Femur (tissue), 1 donor: ENCODE data around the gene TTC33.

Experiments
- DNase-seq: peaks from one replicate; pipeline ENCODE4 v3.0.0-alpha.2; 2017

The TTC33 gene

GRCh38 chr5:40501711-40502444 lies 253.9 kb downstream of the TTC33 start:
- DNase-seq: no peak

DNA sequence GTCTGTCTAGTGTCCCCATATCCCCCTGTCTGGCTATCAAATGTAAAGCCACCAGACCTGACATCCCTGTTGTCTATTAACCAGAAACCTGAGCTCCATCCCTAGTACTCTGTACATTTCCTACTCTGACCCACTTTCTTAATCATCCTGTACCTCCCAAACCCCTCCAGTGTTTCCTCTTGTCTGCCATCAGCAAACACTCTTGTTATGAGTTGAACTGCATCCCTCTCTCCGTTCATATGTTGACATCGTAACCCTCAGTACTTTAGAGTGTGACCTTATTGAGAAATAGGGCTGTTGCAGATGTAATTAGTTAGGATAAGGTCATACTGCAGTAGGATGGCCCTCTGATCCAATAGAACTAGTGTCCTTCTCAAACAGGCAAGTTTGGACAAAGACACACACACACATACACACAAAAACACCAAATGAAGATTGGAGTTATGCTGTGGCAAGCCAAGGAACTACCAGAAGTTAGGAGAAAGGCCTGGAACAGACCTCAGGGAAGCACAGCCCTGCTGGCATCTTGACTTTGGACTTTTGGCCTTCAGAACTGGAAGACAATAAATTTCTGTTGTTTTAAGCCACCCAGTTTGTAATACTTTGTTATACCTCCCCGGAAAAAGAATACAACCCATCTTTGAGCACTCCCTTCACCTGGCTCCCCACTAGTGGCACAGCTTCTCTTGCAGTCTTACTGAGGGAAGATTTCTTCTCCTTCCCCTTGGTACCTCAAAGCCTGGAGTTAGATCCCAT lies 256.1 kb downstream of the TTC33 start:
- no peak for DNase-seq

DNA sequence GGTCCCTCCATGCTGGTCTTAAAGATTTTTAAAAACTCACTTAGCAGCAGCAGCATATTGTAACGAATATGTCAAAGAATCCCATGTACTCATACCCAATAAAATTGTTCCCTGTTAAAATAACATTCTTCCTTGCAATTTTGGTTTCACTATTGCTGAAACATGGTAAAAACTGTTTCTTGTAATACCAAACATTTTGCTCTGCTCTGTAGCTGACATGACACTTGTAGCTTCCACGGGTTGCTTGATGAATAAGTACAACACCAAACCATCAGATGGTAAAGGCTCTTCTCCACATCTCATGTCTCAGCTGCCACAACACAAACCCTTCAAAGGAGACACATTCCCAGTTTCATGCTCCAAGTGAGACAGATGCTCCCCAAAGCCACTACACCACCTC lies 256.8 kb downstream of the TTC33 start:
- DNase-seq: no peak

DNA sequence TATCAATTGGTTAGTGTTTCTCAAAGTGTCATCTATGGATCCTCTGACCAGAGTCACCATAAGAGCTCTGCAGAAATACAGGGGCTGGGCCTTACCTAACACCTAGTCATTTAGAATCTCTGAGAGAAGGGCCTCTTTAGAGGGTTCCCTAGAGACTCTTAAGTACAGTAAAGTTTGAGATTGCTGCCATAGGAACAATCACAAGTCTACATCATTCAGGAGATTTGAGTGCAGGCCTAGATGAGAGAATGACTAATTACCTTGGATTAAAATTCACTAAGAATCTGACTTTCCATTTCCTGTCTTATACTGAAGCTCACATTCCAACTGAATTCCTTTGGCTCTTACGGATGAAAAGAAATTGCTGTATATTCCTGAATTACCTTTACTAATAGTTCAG lies 258.2 kb downstream of the TTC33 start:
- DNase-seq: no peak

DNA sequence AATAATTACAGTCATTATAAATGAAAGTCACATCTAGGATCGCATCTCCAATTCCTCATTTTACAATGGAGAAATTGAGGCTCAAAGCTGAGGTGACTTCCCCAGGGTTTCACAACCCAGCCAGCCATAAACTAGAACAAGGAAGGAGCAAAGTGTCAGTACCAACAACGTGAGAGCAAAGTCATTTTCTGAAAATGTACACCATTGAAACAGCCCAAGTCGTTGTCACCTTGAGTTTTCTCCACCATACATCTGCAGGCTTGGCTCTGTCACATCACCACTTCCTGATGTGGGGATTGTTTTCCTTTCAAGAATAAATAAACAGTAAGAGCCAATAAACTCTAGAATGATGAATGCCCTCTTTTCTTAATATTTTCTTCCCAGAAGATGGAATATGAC lies 260.5 kb downstream of the TTC33 start:
- DNase-seq: no peak

DNA sequence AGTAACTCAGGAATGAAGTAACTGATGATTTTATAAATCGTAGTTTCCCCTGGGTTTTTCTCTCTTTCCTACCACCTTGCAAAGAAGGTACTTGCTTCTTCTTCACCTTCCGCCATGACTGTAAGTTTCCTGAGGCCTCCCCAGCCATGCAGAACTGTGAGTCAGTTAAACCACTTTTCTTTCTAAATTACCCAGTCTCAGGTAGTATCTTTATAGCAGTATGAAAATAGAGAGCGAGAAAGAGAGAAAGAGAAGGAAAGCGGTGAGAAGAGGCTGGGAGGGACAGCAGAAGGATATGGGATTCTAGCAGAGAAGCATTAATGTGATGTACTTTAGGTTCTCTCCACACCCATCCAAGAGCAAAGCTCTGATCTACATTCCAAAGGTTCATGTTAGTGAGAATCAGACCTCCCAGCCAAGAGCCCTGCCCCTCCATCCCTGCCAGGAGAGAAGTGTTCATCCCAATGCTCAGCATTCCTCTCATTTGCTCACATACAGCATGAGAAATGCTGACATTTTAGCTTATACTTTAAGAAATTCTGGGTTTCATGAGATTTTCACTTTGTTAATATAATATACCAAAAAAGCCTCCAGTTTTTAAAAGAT lies 261.0 kb downstream of the TTC33 start:
- DNase-seq: no peak

DNA sequence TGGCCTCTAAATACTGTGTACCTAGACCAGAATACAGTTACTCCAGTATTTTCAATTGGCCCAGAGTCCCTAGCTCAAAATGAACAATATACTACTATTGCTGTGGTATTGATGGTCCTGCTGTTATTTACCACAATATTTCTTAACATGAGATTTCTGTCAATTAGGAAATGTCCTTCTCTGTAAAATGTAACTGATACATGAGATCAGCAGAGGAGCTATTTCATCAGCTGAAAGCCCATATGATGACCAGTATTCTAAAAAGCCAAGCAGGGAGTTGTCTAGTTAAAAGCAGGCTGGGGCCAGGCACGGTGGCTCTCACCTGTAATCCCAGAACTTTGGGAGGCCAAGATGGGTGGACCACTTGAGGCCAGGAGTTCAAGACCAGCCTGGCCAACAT lies 263.7 kb downstream of the TTC33 start:
- DNase-seq: no peak

GRCh38 chr5:40491644-40492043 lies 264.1 kb downstream of the TTC33 start:
- DNase-seq: no peak

DNA sequence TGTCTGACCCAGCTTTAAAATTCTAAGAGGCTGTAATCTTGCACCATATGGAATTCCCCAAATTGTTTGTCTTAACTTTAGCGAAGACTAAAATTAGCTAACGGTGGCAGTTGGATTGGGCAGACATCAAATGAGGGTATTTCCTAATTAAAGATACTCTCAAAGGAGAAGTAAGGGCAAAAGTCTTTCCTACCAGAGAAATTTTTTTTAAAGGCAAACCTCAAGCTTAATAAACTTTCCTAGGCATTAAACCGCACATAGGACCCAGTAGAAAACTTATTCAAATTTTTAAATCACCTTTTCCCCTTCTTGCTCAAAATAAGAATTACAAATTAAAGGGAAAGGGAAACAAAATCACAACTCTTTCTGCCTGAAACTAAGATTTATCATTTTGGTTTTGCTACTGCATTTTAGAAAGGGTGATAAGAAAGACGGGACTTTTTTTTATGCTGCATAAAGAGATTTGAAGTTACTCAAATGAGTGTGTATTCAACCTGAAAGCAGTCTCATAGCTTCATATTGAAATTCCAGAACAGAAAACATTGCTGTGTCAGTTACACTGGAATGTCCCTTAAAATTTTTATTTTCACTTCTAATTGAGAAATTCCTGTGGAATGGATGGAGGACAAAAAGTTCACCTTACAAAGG lies 265.2 kb downstream of the TTC33 start:
- no peak for DNase-seq

GRCh38 chr5:40489421-40489820 lies 266.3 kb downstream of the TTC33 start:
- no peak for DNase-seq

DNA sequence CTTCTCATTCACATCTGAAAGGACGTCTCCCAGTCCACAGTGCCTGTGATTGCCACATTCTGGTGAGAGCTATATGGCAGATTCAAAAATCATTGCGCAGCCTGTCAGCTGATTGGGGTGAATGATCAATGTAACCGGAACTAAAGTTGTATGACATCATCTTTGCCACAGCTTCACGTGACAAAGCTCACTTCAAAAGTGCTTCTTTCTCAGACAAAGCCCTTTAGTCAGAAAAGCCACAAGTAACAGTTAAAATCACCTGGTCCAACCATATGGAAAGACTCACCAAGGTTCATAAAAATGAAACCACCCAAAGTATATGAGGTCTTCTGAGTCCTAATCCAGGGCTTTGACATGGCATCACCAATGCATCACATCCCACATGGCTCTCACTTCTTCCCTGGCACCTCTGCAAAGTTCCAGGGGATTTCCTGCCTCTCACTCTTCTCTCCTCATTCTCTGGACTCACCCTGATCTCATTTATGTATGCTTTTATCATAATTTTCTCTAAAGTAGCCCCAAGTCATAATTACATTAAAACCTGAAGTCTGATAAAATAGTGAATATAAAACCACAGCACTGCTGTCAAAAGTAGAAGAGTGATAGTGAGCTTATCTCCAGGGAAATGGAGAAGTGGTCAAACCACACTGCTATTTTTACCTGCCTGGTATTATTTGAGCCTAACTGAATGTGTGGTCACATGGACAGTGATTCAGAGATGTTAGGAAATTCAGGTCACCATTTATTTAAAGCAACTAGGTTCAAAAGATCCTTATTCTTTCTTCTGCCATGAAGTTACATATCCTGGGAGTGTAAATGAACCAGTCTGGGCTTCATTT lies 269.1 kb downstream of the TTC33 start:
- no peak for DNase-seq

GRCh38 chr5:40485021-40485998 lies 270.5 kb downstream of the TTC33 start:
- no peak for DNase-seq

GRCh38 chr5:40484495-40484894 lies 271.3 kb downstream of the TTC33 start:
- DNase-seq: no peak

DNA sequence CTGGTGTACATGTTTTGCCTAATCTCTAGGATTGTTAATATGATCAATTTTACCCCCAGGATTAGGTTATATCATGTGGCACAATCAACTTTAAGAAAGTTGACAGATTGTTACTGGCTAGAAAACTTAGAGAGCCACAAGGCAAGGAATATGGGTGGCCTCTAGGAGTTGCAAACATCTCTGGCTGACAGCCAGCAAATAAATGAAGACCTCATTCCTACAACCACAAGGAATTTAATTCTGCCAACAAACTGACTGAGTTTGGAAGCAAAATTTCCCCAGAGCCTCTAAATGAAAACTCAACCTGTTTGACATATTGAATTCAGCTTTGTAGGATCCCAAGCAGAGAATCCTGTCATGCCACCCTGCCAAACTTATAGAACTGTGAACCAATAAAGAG lies 272.4 kb downstream of the TTC33 start:
- DNase-seq: no peak

DNA sequence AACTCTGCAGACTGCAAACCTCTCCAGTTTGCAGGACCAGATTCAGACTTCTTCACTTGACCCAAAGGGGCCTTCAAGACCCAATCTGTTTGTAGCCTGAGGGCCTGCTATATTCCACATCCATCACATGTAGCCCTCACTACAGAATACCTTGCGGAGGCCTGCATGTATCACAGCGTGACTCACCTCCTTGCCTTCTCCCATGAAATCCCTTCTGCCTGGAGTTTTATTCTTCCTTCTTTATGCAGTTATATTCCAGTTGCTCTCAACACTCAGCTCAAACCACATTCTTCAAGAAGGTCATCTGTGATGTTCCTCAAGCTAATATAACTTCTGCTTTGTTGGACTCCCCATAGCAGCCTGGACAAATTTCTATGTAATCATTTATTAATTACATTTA lies 274.5 kb downstream of the TTC33 start:
- no peak for DNase-seq

GRCh38 chr5:40480392-40480791 lies 275.4 kb downstream of the TTC33 start:
- no peak for DNase-seq

DNA sequence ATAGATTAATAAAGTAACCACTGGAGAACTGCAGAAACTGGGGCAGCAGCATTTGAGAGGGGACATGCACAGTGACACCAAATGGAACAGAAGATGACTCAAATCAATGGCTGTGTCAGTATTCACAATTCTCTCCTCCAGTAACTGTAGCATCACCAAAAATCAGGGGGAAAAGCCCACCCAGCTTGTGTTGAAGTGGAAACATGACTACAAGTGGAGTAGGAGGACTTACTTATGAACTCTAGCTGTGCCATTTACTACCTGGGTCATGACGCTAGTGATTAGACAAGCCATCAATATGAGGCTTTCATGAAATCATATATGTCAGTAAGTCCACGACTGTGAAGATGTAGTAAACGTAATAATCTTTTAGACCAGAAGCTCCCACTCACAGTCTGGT lies 275.8 kb downstream of the TTC33 start:
- no peak for DNase-seq

DNA sequence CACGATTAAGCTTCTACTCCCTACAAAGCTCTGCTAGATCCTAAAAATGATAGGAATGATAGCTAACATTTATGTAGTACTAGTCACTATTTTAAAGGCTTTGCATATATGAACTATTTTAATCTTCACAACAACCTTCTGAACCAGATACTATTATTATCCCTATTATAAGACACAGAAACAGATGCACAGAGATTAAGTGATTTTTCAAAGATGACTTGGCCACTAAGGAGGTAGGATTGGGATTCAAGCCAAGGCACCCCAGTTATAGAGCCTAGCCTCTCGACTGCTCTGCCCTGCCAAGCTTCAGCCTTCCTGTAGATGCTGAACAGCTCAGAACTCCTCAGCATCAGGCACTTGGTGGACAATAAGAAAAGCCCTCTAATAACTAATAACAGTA lies 277.0 kb downstream of the TTC33 start:
- DNase-seq: no peak

DNA sequence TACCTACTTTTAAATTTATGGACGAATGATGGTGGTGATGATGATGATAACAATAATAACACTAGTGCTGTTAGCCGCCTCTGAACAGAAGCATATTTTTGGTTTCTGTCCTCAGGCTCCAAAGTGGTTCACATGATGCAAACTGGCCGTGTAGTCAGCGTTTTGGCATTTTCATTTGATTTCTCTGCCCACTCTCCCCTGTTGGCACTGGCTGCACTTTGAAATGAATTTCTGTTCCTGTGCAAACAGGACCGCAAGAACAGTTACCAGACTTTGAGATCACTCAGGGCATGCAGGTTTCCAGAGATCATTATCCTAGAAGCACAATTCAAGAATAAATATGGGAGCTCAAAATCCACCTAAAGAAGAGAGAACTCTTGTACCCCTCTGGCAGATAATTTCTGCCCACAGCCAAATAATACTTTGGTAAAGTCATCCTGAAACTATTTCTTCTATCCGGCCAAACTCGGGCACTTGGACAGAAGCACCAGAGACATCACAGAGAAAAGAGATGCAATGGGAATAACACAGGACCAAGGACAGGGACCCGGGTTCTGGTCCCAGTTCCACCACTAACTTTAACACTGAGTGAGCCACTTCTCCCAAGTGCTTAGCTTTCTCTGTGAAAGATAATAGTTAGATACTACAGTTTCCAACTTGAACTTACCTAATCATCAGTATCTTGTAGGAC lies 277.8 kb downstream of the TTC33 start:
- DNase-seq: no peak

GRCh38 chr5:40475561-40475960 lies 280.2 kb downstream of the TTC33 start:
- no peak for DNase-seq

DNA sequence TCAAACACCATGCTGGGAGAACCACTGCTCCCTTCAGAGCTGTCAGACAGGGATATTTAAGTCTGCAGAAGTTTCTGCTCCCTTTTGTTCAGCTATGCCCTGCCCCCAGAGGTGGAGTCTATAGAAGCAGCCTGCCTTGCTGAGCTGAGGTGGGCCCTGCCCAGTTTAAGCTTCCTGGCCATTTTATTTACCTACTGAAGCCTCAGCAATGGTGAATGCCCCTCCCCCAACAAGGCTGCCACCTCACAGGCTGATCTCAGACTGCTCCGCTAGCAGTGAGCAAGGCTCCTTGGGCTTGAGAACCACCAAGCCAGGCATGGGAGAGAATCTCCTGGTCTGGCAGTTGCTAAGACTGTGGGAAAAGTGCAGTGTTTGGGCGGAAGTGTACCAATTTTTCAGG lies 281.5 kb downstream of the TTC33 start:
- no peak for DNase-seq
